GM23248 (cell line): Measurements from ENCODE around the gene IRAK1.

Experiments used
- EZH2 ChIP-seq: fragments of 200-600 bp; sonication (generic); IDR thresholded peaks from 2 replicates; pipeline ENCODE4 v1.6.1; 2018; ENCODE audit warnings: antibody characterized with exemption, mild to moderate bottlenecking; ENCODE audit not compliant: insufficient read depth, poor library complexity, severe bottlenecking
- EZH2phosphoT487 ChIP-seq: fragments of 200-600 bp; sonication (generic); IDR thresholded peaks from 2 replicates; pipeline ENCODE4 v1.6.1; 2018; ENCODE audit warnings: antibody characterized with exemption, moderate library complexity, mild to moderate bottlenecking, low read depth; ENCODE audit not compliant: insufficient read depth

- TF ChIP-seq EZH2phosphoT487 (no peak), EZH2 (no peak)
Observed at GRCh38 chrX:153968754-153969124, 51.0 kb downstream of the IRAK1 start.
